Mammary epithelial cell (primary cell): ENCODE data around the gene RRAGD.

ENCODE experiments used
- CTCF ChIP-seq, 2 donors: IDR thresholded peaks in 1 of 2; conservative IDR thresholded peaks in 1 of 2; 2 replicates each; pipeline ENCODE4 v1.5.1; 2011 to 2012; ENCODE audit warnings: inconsistent platforms in 2 of 2, low read length in 2 of 2, mild to moderate bottlenecking in 2 of 2, control low read depth in 1 of 2, low read depth in 1 of 2; ENCODE audit not compliant: insufficient read depth in 1 of 2; ENCODE audit errors: extremely low read depth in 1 of 2
- EZH2 ChIP-seq: IDR thresholded peaks from 2 replicates; pipeline ENCODE4 v1.6.1; 2012; ENCODE audit warnings: low read length, inconsistent platforms, borderline replicate concordance

- no peak for TF ChIP-seq CTCF (conservative IDR thresholded peaks at IDR 0.05 in 1 of 2, IDR thresholded peaks at IDR 0.05 in 1 of 2; ENCODE audit: extremely low read depth in 1 of 2, insufficient read depth in 1 of 2, low read depth in 1 of 2, low read length in 2 of 2)
- TF ChIP-seq EZH2: no peak
Observed at GRCh38 chr6:89414215-89414614, 2.1 kb upstream of the RRAGD start.
